SK-N-SH treated with all-trans-retinoic acid at 6 μM for 48 hours (cell line): ENCODE measurements around the gene PRR18.

ENCODE experiments used
- ARNTL ChIP-seq: fragments of 450-650 bp; formaldehyde crosslinking; IDR thresholded peaks from 2 replicates; pipeline ENCODE4 v1.5.0; 2020; ENCODE audit warnings: low read depth, mild to moderate bottlenecking, moderate library complexity, borderline replicate concordance
- BACH2 ChIP-seq: fragments of 250-450 bp; sonication (Bioruptor Pico); IDR thresholded peaks from 2 replicates; pipeline ENCODE4 v1.9.0; 2021; ENCODE audit warnings: mild to moderate bottlenecking, borderline replicate concordance
- CREB5 ChIP-seq: fragments of 250-450 bp; sonication (Bioruptor Pico); IDR thresholded peaks from 2 replicates; pipeline ENCODE4 v1.5.1; 2020; ENCODE audit warnings: low read depth, mild to moderate bottlenecking, moderate library complexity
- CSDC2 ChIP-seq: fragments of 250-450 bp; sonication (Bioruptor Pico); IDR thresholded peaks from 2 replicates; pipeline ENCODE4 v1.5.0; 2020; ENCODE audit warnings: mild to moderate bottlenecking, moderate library complexity
- CSRNP3 ChIP-seq: fragments of 250-450 bp; sonication (Bioruptor Pico); IDR thresholded peaks from 2 replicates; pipeline ENCODE4 v1.5.1; 2021; ENCODE audit warnings: mild to moderate bottlenecking, moderate library complexity
- GLIS3 ChIP-seq: fragments of 250-450 bp; sonication (Bioruptor Pico); IDR thresholded peaks from 2 replicates; pipeline ENCODE4 v1.5.0; 2020; ENCODE audit warnings: mild to moderate bottlenecking, moderate library complexity
- OSR1 ChIP-seq: fragments of 250-450 bp; sonication (Bioruptor Pico); IDR thresholded peaks from 2 replicates; pipeline ENCODE4 v1.8.0; 2022; ENCODE audit warnings: moderate library complexity, mild to moderate bottlenecking, inconsistent platforms
- PATZ1 ChIP-seq: fragments of 250-450 bp; sonication (Bioruptor Pico); IDR thresholded peaks from 2 replicates; pipeline ENCODE4 v1.8.0; 2020; ENCODE audit warnings: mild to moderate bottlenecking, moderate library complexity, borderline replicate concordance
- PPARA ChIP-seq: fragments of 250-450 bp; sonication (Bioruptor Pico); IDR thresholded peaks from 2 replicates; pipeline ENCODE4 v1.5.0; 2020; ENCODE audit warnings: mild to moderate bottlenecking, borderline replicate concordance
- ZFP30 ChIP-seq: fragments of 450-650 bp; formaldehyde crosslinking; IDR thresholded peaks from 2 replicates; pipeline ENCODE4 v1.5.0; 2022; ENCODE audit warnings: mild to moderate bottlenecking, moderate library complexity
- ZNF70 ChIP-seq: fragments of 450-650 bp; formaldehyde crosslinking; IDR thresholded peaks from 2 replicates; pipeline ENCODE4 v1.5.0; 2020; ENCODE audit warnings: mild to moderate bottlenecking, moderate library complexity

GRCh38 chr6:166278579-166279392, 29.4 kb downstream of the PRR18 start:
- no peak for TF ChIP-seq PATZ1
- no peak for TF ChIP-seq PPARA (CRISPR knock-in tag)
- no peak for TF ChIP-seq ARNTL (CRISPR knock-in tag)
- no peak for TF ChIP-seq ZFP30 (CRISPR knock-in tag)
- TF ChIP-seq CSRNP3 (CRISPR knock-in tag) = no peak
- no peak for TF ChIP-seq CREB5
- no peak for TF ChIP-seq GLIS3
- no peak for TF ChIP-seq CSDC2
- no peak for TF ChIP-seq BACH2
- no peak for TF ChIP-seq ZNF70 (CRISPR knock-in tag)
- TF ChIP-seq OSR1 (CRISPR knock-in tag) = no peak
